Activated CD8-positive, alpha-beta memory T cell treated with anti-CD3 and anti-CD28 coated beads, Interleukin-2, amount 50 U/mL, for 24 hours (primary cell): Measurements from ENCODE around the gene SLC37A1.
"Not testable (repeated sequence)": the region's sequence is repeated elsewhere in the genome, so short reads cannot be mapped to it uniquely, and the experiment has no call there.

Experiments
- DNase-seq: peaks from one replicate; pipeline ENCODE4 v3.0.0-alpha.2; 2020; ENCODE audit errors: extremely low read depth

The SLC37A1 gene

GRCh38 chr21:42593007-42593814 is 79.6 kb downstream of the SLC37A1 start:
- DNase-seq, result peak; percentile 10

- no peak for DNase-seq
Observed at GRCh38 chr21:42594616-42595282, 81.1 kb downstream of the SLC37A1 start.

GRCh38 chr21:42595283-42596187 is 81.9 kb downstream of the SLC37A1 start:
- no peak for DNase-seq

- no peak for DNase-seq
Observed at GRCh38 chr21:42596657-42597056, 83.0 kb downstream of the SLC37A1 start.

- DNase-seq, result no peak
Observed at GRCh38 chr21:42597487-42598158, 84.0 kb downstream of the SLC37A1 start.

- no peak for DNase-seq
Observed at GRCh38 chr21:42598159-42598735, 84.6 kb downstream of the SLC37A1 start.

- no peak for DNase-seq
Observed at GRCh38 chr21:42599486-42599885, 85.8 kb downstream of the SLC37A1 start.

- DNase-seq, result no peak
Observed at GRCh38 chr21:42599962-42600361, 86.3 kb downstream of the SLC37A1 start.

GRCh38 chr21:42601656-42602055 is 88.0 kb downstream of the SLC37A1 start:
- no peak for DNase-seq

- no peak for DNase-seq
Observed at GRCh38 chr21:42607102-42607501, 93.5 kb downstream of the SLC37A1 start.

GRCh38 chr21:42607525-42608102 is 94.0 kb downstream of the SLC37A1 start:
- no peak for DNase-seq

GRCh38 chr21:42608446-42608845 is 94.8 kb downstream of the SLC37A1 start:
- no peak for DNase-seq

GRCh38 chr21:42609811-42610210 is 96.2 kb downstream of the SLC37A1 start:
- DNase-seq, result no peak

GRCh38 chr21:42611852-42612251 is 98.2 kb downstream of the SLC37A1 start:
- DNase-seq, result no peak

GRCh38 chr21:42612390-42612789 is 98.7 kb downstream of the SLC37A1 start:
- DNase-seq, result no peak

- no peak for DNase-seq
Observed at GRCh38 chr21:42613756-42614155, 100.1 kb downstream of the SLC37A1 start.

- no peak for DNase-seq
Observed at GRCh38 chr21:42614396-42614795, 100.7 kb downstream of the SLC37A1 start.

GRCh38 chr21:42614811-42615351 is 101.2 kb downstream of the SLC37A1 start:
- DNase-seq, result no peak

- not testable (repeated sequence) for DNase-seq
Observed at GRCh38 chr21:42615377-42615776, 101.7 kb downstream of the SLC37A1 start.

GRCh38 chr21:42615924-42616323 is 102.3 kb downstream of the SLC37A1 start:
- DNase-seq, result no peak

GRCh38 chr21:42616446-42616845 is 102.8 kb downstream of the SLC37A1 start:
- peak; percentile 2 for DNase-seq
